GM19023 (cell line): ENCODE results near the gene COL8A2.
"Not testable (repeated sequence)": the region's sequence is repeated elsewhere in the genome, so short reads cannot be mapped to it uniquely, and the experiment has no call there.

Experiments used
- ATAC-seq: cut with Tn5 transposase; IDR thresholded peaks from one replicate; pipeline ENCODE4 v1.9.1; 2021; ENCODE audit warnings: mild to moderate bottlenecking, moderate library complexity; ENCODE audit not compliant: unreplicated experiment

The COL8A2 gene

DNA sequence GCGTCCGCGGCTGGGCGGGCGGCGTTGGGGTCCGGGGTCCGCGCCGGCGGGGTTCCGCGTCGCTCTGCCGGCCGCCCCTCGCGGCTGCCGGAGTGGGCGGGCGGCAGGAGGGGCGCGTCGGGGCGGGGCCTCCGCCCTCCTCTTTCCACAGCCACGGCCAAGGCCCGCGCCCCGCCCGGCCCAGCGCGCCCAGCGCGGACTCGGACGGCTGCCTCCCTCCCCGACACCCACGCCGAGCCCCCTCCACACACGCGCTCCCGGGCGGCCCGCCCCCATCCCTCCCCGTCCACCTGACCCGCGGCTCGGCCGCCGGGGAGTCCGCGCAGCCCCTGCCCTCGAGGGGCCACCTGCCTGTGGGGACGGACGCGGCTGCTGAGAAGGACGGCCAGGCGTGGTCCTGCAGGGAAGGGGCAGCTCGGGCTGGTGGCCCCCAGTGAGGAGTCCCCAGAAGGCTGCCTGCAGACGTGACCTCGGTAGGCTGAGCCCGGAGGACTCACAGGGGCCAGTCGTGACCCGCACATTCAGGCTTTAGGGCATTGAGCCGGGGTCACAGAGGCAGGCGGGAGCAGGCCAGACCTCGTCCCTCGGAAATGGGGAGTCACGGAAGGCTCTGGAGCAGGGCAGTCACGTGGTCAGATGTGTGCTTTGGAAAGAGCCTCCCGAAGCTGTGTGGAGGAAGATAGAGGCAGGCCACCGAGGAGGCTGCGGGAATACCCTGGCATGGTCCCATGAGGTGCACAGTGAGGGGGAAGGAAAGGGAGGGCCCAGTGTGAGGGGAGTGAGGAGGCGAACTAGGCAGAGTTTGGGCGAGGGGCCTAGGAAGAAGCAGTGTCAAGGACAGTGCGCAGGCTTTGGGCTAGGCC, at the start of gene COL8A2:
Gene COL8A2 (minus strand): TSS at position 94 of the 863 bp plus-strand sequence. CDS start 24,980 bp downstream, outside the sequence.
- ATAC-seq = no peak

DNA sequence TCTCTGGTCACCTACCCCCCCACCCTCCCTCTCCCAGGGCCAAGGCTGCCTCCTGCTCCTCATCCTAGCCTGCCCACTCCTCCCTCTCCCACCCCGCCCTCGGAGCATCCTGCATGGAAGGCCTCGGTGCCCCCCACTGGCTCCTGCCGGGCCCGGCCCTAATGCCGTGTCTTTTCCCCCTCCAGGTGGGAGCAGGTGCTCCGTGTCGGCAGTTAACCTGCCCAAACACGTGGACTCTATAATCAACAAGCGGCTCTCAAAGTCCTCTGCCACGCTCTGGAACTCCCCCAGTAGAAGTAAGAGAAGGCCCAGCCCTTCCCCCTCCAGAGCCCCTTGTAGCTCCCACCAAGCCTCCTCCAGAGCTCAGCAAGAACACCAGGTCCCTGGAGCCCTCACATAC, 49.7 kb upstream of the COL8A2 start:
- no peak for ATAC-seq

DNA sequence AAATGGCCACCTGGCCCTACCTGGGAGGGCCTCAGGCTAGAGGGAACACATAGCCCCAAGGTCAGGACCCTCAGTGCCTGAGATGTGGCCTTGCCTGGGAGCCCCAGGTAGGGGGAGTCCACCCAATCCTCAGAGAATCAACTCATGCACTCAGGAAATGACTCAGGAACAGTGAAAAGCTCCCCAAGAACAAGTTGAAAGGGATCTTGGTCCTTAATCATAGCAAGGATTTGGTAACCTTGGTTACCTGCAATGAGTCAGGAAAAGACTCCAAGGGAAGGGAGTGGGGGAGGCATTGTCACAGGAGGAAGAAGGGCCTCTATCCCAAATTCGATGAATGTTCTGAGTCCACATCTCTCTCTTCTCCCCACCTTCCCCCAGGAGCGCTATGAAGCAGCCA, 48.0 kb upstream of the COL8A2 start:
- no peak for ATAC-seq

DNA sequence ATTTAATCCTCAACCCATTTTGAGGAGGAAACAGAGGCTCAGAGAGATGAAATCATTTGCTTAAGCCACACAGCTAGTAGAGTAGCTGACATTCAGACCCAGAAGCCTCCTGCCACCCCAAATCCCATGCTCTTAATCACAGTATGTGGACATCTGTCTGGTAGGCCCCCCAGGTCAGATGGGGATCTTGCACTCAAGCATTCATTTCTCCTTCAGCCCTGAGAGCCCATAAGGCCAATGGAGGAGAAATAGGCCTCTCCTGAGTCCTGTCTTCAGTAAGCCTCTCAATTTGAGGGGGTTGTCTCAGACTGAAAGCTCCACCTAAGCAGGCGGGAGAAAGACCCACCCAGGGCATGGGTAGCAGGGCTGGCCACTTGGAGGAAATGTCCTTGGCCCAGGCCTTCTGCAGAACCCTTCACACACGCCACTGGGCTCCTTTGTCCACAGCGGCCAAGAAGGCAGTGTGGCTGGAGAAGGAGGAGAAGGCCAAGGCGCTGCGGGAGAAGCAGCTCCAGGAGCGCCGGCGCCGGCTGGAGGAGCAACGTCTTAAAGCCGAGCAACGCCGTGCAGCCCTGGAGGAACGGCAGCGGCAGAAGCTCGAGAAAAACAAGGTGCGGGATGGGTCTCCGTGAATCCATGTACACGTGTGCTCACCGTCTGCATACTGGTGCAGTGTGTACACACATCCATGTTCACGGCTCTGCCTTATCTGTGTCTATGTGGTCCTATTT, 47.2 kb upstream of the COL8A2 start:
- ATAC-seq = no peak

DNA sequence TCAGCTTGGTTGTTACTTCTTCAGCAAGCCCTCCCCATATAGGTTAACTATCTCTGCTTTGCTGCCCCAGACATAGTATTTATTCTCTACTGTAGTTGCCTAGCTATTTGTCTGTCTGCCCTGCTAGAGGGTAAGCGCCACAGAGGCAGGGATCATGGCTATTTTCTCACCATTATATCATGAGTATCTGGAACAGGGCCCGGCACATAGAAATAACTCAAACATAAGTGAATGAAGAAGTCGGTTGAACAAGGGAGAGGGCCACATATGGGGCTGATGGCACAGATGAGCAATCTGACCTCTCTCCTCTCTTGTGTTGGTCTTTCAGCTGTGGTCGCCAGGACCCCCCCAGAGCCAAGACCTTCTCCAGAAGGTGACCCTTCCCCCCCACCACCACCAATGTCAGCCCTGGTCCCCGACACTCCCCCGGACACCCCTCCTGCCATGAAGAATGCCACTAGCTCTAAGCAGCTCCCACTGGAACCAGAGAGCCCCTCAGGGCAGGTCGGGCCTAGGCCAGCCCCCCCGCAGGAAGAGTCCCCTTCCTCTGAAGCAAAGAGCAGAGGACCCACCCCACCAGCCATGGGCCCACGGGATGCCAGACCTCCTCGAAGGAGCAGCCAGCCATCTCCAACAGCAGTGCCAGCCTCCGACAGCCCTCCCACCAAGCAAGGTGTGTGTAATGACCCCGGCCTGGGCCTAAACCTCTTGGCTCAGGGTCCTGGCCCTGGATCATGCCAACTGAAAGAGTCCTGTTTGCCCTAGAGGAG, 45.8 kb upstream of the COL8A2 start:
- ATAC-seq = no peak

DNA sequence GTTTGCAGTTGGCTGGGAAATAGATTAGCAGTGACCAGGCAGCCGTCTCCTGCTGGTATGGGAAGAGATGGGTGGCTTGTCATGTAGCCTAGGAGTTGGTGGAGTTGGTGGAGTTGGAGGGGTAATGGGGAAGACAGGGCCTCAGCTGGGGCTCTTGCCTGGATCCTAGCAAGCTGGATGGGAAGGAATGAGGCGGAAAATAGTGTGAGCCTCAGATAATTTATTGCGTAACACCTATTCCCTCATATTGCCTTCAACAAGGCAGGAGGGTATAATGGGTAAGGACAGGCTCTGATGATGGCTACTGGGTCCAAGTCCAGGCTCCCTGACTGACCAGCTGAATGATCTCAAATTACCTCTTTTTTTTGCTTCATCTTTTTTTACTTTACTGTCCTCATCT, 43.5 kb upstream of the COL8A2 start:
- ATAC-seq = no peak

- ATAC-seq = no peak
Observed at GRCh38 chr1:36166938-36167905, 42.2 kb upstream of the COL8A2 start.

GRCh38 chr1:36166136-36166535, 41.1 kb upstream of the COL8A2 start:
- no peak for ATAC-seq

GRCh38 chr1:36165145-36165544, 40.1 kb upstream of the COL8A2 start:
- ATAC-seq = no peak

- ATAC-seq = no peak
Observed at GRCh38 chr1:36164361-36164760, 39.3 kb upstream of the COL8A2 start.

- ATAC-seq = no peak
Observed at GRCh38 chr1:36163426-36163825, 38.4 kb upstream of the COL8A2 start.

DNA sequence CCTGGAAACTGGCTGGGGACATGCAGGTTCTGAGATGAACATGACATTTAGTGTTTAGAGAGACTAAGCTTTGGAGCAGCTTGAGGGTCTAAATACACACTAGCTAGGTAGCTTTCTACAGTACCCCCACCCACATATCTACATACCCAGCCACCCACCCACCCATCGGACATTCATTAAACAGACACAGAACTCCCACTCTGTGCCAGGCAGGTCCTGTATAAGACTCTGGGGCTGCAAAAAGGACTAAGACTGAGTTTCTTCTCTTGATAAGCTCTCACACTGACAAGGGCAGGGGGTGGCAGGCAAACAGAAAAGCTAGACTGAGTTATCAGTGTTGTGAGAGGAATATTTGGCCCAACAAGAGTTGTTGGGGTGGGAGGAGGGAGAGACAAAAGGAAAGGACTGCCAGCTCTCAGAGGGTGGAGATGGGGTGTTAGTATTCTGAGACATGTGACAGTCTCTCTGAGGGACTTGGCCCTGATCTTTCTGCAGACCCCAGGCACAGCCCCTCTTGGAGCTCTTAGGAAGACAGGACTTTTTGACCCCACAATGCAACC, 37.7 kb upstream of the COL8A2 start:
- no peak for ATAC-seq

GRCh38 chr1:36161641-36162531, 36.9 kb upstream of the COL8A2 start:
- ATAC-seq = no peak

DNA sequence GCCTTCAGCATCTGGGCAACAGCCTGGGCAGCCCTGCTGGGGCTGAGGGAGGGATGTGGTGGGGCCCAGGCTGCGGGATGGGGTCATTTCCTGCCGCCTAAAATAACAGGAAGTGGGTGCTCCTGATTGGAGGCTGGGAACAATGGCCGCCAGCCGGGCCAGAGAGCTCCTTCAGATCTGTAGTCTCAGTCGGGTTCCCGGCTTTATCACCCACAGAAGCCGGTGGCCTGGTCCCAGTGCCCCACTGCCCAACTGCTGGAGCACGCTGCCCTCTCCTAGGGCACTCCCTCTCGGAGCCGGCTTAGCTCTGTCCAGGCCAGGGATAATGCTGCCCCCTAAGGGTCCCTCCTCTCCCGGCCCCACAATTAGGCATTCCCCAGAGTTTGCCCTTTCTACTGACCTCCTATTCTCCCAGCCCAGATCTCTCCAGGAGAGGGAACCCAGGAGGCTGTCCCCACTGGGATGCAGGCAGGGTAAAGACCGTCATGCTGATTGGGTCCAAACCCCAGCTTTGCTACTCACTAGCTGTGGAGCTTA, 36.0 kb upstream of the COL8A2 start:
- peak; percentile 44 for ATAC-seq

DNA sequence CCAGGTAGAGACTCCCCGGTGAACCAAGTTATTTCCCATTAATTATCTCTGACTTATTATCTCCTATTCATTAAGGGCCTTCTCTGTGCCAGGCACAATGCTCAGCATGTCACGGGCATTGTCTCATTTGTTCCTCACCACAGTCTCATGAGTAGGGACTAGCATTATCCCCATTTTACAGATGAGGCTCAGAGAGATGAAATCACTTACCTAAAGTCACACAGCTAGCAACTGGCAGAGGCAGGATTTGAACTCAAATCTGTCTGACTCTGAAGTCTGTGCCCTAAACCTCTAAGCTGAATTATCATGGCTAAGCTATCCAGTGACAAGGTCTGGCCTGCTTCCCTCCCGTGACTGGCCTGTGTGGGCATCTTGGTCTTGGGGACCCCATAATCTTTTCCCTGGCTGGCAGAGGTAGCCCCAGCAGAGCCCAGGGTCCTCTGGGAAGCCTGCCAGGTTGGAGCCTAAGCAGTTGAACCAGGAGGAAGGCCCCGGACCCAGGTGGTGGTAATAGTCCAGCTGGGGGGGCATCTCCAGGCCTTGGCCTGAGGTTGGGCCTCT, 35.4 kb upstream of the COL8A2 start:
- no peak for ATAC-seq

DNA sequence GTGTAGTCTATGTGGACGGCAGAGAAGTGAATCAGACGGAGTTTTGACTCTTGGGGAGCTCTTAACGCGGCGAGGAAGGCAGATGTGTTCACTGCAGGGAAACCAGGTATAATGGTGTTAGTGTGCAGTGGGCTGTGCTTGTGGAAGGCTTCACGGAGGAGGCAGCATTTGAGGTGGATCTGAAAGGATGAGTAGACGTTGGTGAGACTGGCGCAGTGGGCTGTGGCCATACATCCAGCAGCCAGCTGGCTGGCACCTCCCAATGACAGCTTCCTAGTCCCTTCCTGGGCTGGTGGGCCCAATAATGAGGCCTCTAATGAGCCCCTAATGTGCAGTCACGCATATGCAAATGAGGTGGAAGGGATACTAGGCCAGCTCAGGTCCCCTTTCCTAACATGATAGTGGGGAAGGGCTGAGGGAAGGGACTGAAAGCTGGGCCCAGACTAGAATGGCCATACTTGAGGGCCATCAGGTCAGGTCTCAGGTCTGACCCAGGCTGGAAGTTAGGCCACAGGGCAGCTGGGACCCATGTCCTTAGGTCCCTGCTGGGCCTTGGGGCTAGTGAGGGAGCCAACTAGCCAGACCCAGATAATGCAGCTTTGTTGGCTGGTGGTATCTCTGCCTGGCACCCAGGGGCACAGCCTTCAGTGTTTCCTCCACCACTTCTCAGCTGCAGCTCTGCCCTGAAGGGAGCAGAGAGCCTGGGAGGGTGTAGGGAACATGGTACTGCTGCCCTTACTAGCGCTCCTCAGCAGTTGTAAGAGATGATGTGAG, 34.8 kb upstream of the COL8A2 start:
- no peak for ATAC-seq

GRCh38 chr1:36158827-36159252, 33.8 kb upstream of the COL8A2 start:
- not testable (repeated sequence) for ATAC-seq
